ENCODE data around the gene ATG7.

ATG7 gene

DNA sequence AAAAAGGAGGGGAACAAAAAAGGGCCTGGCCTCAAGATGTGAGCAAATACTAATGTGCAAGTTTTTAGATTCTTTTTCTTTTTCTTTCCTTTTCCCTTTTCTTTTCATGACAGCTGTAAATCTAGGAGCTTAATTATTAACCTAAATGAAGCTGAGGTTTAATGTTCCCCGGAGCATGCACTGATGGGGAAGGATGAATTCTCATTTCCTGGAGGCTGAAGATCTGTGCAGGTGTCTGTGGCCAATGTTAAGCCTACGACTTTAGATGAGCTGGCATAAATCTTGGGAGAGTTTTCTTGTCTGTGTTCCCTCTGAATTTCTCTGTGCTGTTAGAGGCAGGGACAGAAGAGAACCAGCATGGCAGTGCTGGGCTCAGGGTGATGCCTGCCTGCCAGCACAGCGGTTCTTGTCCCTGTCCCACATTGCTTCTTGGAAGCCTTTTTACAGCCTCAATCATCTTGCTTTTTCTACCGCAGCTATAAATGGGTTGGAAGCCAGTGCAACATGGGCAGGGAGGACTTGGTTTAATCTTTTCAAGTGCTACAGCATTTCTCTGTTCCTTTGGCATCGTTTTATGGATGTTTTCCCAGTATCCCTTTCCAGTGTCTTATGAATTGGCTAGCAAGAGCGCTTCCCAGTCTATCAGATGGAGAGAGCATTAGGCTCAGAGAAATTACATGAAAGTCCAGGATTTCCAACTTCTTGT, 119.1 kb downstream of the ATG7 start:
- Histone ChIP-seq H3K27ac (peak overlapping the region in 1 of 2 donors; percentile 40), H3K4me3 (no peak overlapping the region)
- no peak for TF ChIP-seq CTCF (IDR thresholded peaks at IDR 0.05)
- no peak for DNase-seq (ENCODE audit: low spot score)

GRCh38 chr3:11392014-11392859, 120.0 kb downstream of the ATG7 start:
- TF ChIP-seq CTCF (IDR thresholded peaks at IDR 0.05), result no peak
- DNase-seq (ENCODE audit: low spot score), result no peak
- H3K27ac ChIP-seq, result no peak overlapping the region
- no peak overlapping the region for H3K4me3 ChIP-seq

DNA sequence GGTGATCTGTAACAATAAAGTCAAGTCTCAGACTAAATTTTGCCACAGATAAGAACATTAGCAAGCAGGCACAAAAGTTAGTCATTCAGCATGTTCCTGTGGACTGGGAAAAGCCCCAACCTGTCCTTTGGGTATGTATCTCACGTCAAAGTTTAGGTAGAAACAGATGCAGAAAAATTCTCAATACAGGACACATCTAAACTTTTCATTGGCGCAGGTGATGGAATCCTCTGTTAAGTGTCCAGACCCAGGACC, 120.6 kb downstream of the ATG7 start:
- no peak for DNase-seq (ENCODE audit: low spot score)
- no peak overlapping the region for H3K27ac ChIP-seq
- no peak for TF ChIP-seq CTCF (IDR thresholded peaks at IDR 0.05)
- no peak overlapping the region for H3K4me3 ChIP-seq

GRCh38 chr3:11393401-11393800, 121.2 kb downstream of the ATG7 start:
- no peak overlapping the region for H3K27ac ChIP-seq
- H3K4me3 ChIP-seq, result no peak overlapping the region
- no peak for TF ChIP-seq CTCF (IDR thresholded peaks at IDR 0.05)
- no peak for DNase-seq (ENCODE audit: low spot score)

DNA sequence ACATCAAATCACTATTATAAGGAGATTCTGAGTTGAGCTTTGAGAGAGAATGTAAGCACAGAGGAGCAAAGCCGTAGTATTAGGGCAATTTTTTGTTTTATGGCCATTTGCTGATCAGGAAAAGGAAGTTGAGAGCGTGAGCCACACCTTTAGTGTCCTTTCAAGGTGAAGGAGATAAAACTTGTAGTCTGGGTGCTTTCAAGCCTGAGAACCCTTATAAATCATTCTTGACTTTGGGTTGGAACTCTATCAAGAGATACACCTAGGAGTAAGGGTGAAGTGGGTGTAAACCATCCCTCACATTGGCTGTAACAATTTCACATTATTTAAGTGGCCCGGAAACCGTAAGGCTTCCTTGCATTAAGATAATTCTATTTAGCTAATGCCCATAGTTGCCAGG, 122.2 kb downstream of the ATG7 start:
- no peak overlapping the region for H3K27ac ChIP-seq
- DNase-seq (ENCODE audit: low spot score), result no peak
- no peak overlapping the region for H3K4me3 ChIP-seq
- TF ChIP-seq CTCF (IDR thresholded peaks at IDR 0.05), result no peak

- no peak for DNase-seq (ENCODE audit: low spot score)
- Histone ChIP-seq H3K4me3 (no peak overlapping the region), H3K27ac (no peak overlapping the region)
- no peak for TF ChIP-seq CTCF (IDR thresholded peaks at IDR 0.05)
Observed at GRCh38 chr3:11400213-11400612, 128.0 kb downstream of the ATG7 start.

GRCh38 chr3:11401434-11401833, 129.2 kb downstream of the ATG7 start:
- Histone ChIP-seq H3K4me3 (no peak overlapping the region), H3K27ac (no peak overlapping the region)
- no peak for TF ChIP-seq CTCF (IDR thresholded peaks at IDR 0.05)
- DNase-seq (ENCODE audit: low spot score), result no peak

All from coronary artery (tissue), 2 donors.